HFFc6 (cell line): ENCODE results near the gene FAM24B. TPM values are rescaled to one million over a fixed set of nuclear protein-coding genes. Genes with fewer than 3 reads are reported as not detected.

ENCODE experiments used
- DNase-seq: peaks from one replicate; pipeline ENCODE4 v3.0.0-alpha.2; 2018
- H3K27ac Mint-ChIP-seq: 2 replicates; pipeline ENCODE4 v1.8.0; 2020; ENCODE audit warnings: mild to moderate bottlenecking, mixed read lengths
- H3K27me3 Mint-ChIP-seq: 2 replicates; pipeline ENCODE4 v1.8.0; 2021; ENCODE audit warnings: mild to moderate bottlenecking, moderate library complexity, mixed read lengths; ENCODE audit not compliant: insufficient read depth
- H3K36me3 Mint-ChIP-seq: 2 replicates; pipeline ENCODE4 v1.8.0; 2021; ENCODE audit warnings: low read depth, mixed read lengths
- H3K4me1 Mint-ChIP-seq: 2 replicates; pipeline ENCODE4 v1.8.0; 2020; ENCODE audit warnings: low read depth, mixed read lengths
- H3K4me3 Mint-ChIP-seq: 2 replicates; pipeline ENCODE4 v1.8.0; 2020; ENCODE audit warnings: mild to moderate bottlenecking, moderate library complexity, mixed read lengths
- H3K9me3 Mint-ChIP-seq: 2 replicates; pipeline ENCODE4 v1.8.0; 2020; ENCODE audit warnings: mild to moderate bottlenecking, mixed read lengths
- total RNA-seq, 6 experiments: library from RNA; stranded (reverse); fragmentation: NEBNext Ultra II Directional; extraction: Animal tissue kit (Norgen Biotek cat#: 25700); gene quantifications; 2 replicates in 1 of 6; 3 replicates in 5 of 6; pipeline ENCODE4 v1.2.3, GENCODE V29; 2021
- TF ChIP-seq, protein P1 (sequence below): fragments of 200-600 bp; sonication (generic); IDR thresholded peaks from 2 replicates; pipeline ENCODE4 v1.5.0; 2021; ENCODE audit warnings: antibody characterized with exemption, mild to moderate bottlenecking

FAM24B gene
- total RNA-seq, 6 experiments from 2014 or later, result 5.0 to 7.2 (median 6.3) TPM

DNA sequence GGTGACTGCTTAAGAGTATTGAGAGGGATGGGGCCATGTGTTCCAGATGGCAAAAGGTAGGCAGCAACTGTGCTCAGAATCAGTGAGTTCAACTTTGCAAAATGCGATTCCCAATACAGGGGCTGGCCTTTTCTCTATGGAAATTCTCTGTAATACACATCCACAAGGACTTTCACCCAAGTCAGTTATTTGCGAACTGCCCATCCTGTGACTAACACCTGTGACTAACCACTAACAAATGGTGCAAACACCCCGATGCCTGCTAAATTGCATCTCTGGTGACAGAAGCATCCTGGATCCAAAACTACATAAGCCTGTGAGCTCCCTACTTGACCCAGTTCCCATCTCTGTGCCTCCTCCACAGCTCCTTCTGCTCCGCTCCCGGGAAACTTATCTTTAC is 24.7 kb downstream of the FAM24B start:
- H3K4me3 Mint-ChIP-seq, result peak overlapping the region; percentile 80
- H3K36me3 Mint-ChIP-seq, result peaks cover 40% of the 10 kb centered on the region
- H3K27ac Mint-ChIP-seq, result peak overlapping the region; percentile 96
- no peaks in the 10 kb centered on the region for H3K9me3 Mint-ChIP-seq
- TF ChIP-seq, protein P1, sequence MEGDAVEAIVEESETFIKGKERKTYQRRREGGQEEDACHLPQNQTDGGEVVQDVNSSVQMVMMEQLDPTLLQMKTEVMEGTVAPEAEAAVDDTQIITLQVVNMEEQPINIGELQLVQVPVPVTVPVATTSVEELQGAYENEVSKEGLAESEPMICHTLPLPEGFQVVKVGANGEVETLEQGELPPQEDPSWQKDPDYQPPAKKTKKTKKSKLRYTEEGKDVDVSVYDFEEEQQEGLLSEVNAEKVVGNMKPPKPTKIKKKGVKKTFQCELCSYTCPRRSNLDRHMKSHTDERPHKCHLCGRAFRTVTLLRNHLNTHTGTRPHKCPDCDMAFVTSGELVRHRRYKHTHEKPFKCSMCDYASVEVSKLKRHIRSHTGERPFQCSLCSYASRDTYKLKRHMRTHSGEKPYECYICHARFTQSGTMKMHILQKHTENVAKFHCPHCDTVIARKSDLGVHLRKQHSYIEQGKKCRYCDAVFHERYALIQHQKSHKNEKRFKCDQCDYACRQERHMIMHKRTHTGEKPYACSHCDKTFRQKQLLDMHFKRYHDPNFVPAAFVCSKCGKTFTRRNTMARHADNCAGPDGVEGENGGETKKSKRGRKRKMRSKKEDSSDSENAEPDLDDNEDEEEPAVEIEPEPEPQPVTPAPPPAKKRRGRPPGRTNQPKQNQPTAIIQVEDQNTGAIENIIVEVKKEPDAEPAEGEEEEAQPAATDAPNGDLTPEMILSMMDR, result no peak
- H3K27me3 Mint-ChIP-seq, result no peaks in the 10 kb centered on the region; the same call in none of the 2 replicates
- peaks cover 93% of the 10 kb centered on the region for H3K4me1 Mint-ChIP-seq
- peak; percentile 90 for DNase-seq

DNA sequence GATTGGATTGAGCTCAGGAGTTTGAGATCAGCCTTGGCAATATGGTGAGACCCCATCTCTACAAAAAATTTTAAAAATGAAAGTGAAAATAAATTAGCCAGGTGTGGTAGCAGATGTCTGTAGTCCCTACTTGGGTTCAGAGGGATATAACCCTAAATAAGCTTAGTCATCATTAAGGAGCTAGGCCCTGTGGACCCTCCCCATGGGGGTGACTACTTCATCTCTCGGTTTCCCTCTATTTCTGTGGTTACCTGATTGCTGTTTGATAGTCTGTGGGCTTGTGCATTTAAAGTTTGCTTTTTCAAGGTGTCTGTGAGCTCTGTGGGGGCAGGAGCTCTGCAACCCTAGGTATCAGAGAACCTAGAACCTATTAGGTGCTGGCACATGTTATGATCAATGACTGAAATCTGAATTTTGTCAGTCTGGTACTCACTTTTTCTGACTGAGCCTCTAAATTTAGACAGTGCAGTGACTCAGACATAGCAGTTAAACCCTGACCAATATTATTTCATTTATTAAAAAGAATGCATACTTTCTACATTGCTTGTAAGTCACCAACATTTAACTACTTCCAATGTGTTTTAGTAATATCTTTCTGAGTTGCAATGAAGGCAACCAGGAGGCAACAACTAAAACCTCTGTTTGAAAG is 25.6 kb downstream of the FAM24B start:
- DNase-seq, result peak; percentile 55
- Mint-ChIP-seq H3K27me3 (no peaks in the 10 kb centered on the region; the same call in none of the 2 replicates), H3K36me3 (peaks cover 35% of the 10 kb centered on the region), H3K4me3 (peak overlapping the region; percentile 80), H3K4me1 (peaks cover 84% of the 10 kb centered on the region), H3K9me3 (no peaks in the 10 kb centered on the region), H3K27ac (peak overlapping the region; percentile 96)
- TF ChIP-seq, protein P1, result no peak

DNA sequence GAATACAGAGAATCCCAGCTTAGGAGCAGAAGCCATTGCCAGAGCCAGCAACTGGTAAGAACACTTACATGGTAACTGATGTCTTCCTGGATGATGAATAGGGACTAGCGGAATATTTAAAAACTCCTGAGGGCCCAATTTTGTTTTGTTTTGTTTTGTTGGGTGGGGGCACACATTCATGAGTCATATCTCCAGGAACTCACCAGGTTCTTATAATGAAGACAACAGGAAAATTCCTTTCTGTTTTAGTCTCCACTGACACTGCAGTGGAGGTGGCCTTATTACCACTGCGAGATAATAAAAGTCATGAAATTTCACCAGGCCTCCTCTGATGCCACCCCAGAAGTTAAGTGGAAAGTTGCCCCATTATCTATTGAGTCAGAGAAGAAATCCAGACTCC is 27.1 kb downstream of the FAM24B start:
- Mint-ChIP-seq H3K27me3 (no peaks in the 10 kb centered on the region; the same call in none of the 2 replicates), H3K4me1 (peaks cover 84% of the 10 kb centered on the region), H3K9me3 (no peaks in the 10 kb centered on the region), H3K27ac (peak overlapping the region; percentile 96), H3K4me3 (peak overlapping the region; percentile 49), H3K36me3 (peaks cover 32% of the 10 kb centered on the region)
- DNase-seq, result peak; percentile 62
- TF ChIP-seq, protein P1, result no peak

DNA sequence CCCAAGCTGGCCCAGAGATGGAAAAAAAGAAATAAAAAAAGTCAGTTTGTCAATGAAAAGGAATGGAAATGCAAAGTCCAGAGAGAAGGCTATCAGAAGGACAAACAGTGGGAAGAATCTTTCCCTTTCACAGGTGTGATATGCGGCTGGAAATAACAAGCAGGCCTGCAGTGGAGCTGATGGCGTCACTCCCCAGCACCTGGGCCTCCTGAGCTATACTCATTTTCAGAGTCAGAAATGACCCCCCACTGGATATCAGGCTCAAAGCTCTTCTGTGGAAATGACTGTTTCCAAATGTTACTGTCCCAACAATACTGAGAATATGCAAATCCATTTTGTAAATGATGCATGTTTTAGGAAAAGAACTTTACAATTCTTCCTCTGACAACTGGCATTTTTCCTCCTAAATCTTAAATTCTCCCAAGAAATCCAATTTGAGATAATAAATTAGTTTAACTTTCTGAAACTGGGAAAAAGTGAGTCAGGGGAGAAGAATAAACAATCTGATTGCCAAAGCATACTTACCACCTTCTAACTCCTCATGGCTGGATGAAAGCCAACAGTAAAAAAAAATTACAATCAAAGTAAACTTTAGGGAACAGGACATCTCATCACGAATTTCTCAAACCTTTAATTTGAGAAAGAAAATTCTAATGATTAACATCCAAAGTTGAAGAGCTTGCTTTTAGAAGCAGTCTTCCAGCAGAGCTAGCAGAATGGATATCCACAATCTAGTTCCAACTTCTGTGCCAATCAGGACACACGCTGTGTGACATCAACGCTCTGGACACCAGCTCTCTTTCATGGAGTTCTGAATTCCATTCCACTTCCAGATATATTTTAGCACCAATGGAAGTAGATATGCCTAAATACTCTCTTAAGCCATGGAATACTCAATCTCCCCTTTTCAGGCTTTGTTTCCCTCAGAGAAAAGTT is 28.4 kb downstream of the FAM24B start:
- no peaks in the 10 kb centered on the region; the same call in none of the 2 replicates for H3K27me3 Mint-ChIP-seq
- H3K27ac Mint-ChIP-seq, result peak overlapping the region; percentile 96
- no peak for DNase-seq
- H3K4me1 Mint-ChIP-seq, result peaks cover 71% of the 10 kb centered on the region
- H3K9me3 Mint-ChIP-seq, result no peaks in the 10 kb centered on the region
- peaks cover 41% of the 10 kb centered on the region for H3K36me3 Mint-ChIP-seq
- TF ChIP-seq, protein P1, result no peak
- peak overlapping the region; percentile 49 for H3K4me3 Mint-ChIP-seq

DNA sequence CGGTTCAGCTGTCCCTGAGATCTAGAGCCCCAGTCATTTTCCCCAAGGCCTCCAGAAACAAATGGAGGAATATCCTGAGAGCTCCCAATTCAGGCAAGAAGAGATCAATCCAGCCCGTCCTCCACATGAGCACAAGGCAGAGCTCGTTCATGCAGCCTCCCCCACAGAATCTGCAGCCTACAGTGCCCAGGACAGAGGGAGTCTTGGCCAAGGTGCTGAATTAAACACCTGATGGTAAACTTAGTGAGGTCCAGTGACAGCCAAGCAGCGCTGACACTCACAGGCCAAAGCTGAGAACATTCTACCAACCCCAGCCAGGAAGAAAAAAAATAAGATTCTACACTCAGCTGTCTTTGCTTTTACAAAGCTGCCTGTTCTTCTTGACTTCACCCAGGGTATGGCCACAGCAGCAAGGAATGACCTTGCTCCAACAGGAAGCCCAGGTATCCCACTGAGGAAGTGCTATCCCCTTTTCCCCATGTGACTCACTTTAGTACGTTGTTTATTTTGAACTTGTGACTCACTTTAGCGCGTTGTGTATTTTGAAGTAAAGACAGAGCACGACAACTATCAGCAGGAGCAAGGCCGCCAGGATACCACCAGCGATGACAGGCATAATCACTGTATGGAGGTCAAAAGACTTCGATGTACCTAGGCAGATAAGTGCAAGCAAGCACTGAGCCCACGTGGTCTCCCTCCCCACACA is 29.3 kb downstream of the FAM24B start:
- Mint-ChIP-seq H3K36me3 (peaks cover 37% of the 10 kb centered on the region), H3K4me1 (peaks cover 62% of the 10 kb centered on the region), H3K27ac (peak overlapping the region; percentile 96), H3K9me3 (no peaks in the 10 kb centered on the region), H3K27me3 (no peaks in the 10 kb centered on the region; the same call in none of the 2 replicates), H3K4me3 (no peak overlapping the region)
- TF ChIP-seq, protein P1, result no peak
- no peak for DNase-seq
